Nephron (organoid): ENCODE measurements around the gene PPP1R13B.

ENCODE experiments used
- H3K27ac Mint-ChIP-seq, 3 experiments: 2 replicates each; pipeline ENCODE4 v1.8.0; 2020; ENCODE audit warnings: mixed read lengths in 3 of 3, mild to moderate bottlenecking in 2 of 3, moderate library complexity in 1 of 3
- H3K27me3 Mint-ChIP-seq: 2 replicates; pipeline ENCODE4 v1.8.0; 2021; ENCODE audit warnings: low read depth, mild to moderate bottlenecking, moderate library complexity, mixed read lengths
- H3K36me3 Mint-ChIP-seq: 2 replicates; pipeline ENCODE4 v1.8.0; 2020; ENCODE audit warnings: low read depth, mixed read lengths
- H3K4me1 Mint-ChIP-seq: 2 replicates; pipeline ENCODE4 v1.8.0; 2020; ENCODE audit warnings: mixed read lengths
- H3K4me3 Mint-ChIP-seq, 3 experiments: 2 replicates each; pipeline ENCODE4 v1.8.0; 2020; ENCODE audit warnings: mild to moderate bottlenecking in 3 of 3, mixed read lengths in 3 of 3, moderate library complexity in 2 of 3
- H3K9me3 Mint-ChIP-seq: 2 replicates; pipeline ENCODE4 v1.8.0; 2020; ENCODE audit warnings: mixed read lengths
- TF ChIP-seq, protein P1 (sequence below), 3 experiments: fragments of 200-600 bp; sonication (generic); IDR thresholded peaks; one replicate each; pipeline ENCODE4 v1.5.0; 2021; ENCODE audit warnings: antibody characterized with exemption in 3 of 3; ENCODE audit not compliant: unreplicated experiment in 3 of 3

PPP1R13B gene

GRCh38 chr14:103857256-103857655 is 9.9 kb upstream of the PPP1R13B start:
- TF ChIP-seq, protein P1, sequence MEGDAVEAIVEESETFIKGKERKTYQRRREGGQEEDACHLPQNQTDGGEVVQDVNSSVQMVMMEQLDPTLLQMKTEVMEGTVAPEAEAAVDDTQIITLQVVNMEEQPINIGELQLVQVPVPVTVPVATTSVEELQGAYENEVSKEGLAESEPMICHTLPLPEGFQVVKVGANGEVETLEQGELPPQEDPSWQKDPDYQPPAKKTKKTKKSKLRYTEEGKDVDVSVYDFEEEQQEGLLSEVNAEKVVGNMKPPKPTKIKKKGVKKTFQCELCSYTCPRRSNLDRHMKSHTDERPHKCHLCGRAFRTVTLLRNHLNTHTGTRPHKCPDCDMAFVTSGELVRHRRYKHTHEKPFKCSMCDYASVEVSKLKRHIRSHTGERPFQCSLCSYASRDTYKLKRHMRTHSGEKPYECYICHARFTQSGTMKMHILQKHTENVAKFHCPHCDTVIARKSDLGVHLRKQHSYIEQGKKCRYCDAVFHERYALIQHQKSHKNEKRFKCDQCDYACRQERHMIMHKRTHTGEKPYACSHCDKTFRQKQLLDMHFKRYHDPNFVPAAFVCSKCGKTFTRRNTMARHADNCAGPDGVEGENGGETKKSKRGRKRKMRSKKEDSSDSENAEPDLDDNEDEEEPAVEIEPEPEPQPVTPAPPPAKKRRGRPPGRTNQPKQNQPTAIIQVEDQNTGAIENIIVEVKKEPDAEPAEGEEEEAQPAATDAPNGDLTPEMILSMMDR (IDR thresholded peaks at IDR 0.05; ENCODE audit: unreplicated experiment in 3 of 3), result no peak
- H3K27me3 Mint-ChIP-seq, result peaks cover 8% of the 10 kb centered on the region
- H3K36me3 Mint-ChIP-seq, result no peaks in the 10 kb centered on the region
- no peaks in the 10 kb centered on the region for H3K9me3 Mint-ChIP-seq
- peak overlapping the region in 1 of 3 experiments; percentile 14 for H3K4me3 Mint-ChIP-seq
- peak overlapping the region in 1 of 3 experiments; percentile 75 for H3K27ac Mint-ChIP-seq
- peaks cover 43% of the 10 kb centered on the region for H3K4me1 Mint-ChIP-seq

GRCh38 chr14:103856607-103857006 is 9.2 kb upstream of the PPP1R13B start:
- Mint-ChIP-seq H3K4me1 (peaks cover 43% of the 10 kb centered on the region), H3K27me3 (peaks cover 8% of the 10 kb centered on the region), H3K9me3 (no peaks in the 10 kb centered on the region), H3K4me3 (peak overlapping the region in 1 of 3 experiments; percentile 14), H3K36me3 (no peaks in the 10 kb centered on the region), H3K27ac (peak overlapping the region; percentile 60 to 79 (median 75))
- TF ChIP-seq, protein P1 (IDR thresholded peaks at IDR 0.05; ENCODE audit: unreplicated experiment in 3 of 3), result no peak

- peaks cover 43% of the 10 kb centered on the region for H3K4me1 Mint-ChIP-seq
- H3K27me3 Mint-ChIP-seq, result peaks cover 8% of the 10 kb centered on the region
- no peaks in the 10 kb centered on the region for H3K36me3 Mint-ChIP-seq
- H3K9me3 Mint-ChIP-seq, result no peaks in the 10 kb centered on the region
- H3K4me3 Mint-ChIP-seq, result peak overlapping the region in 1 of 3 experiments; percentile 14
- peak overlapping the region; percentile 60 to 98 (median 79) for H3K27ac Mint-ChIP-seq
- TF ChIP-seq, protein P1 (IDR thresholded peaks at IDR 0.05; ENCODE audit: unreplicated experiment in 3 of 3), result no peak
Measured at GRCh38 chr14:103856105-103856504, 8.7 kb upstream of the PPP1R13B start.

DNA sequence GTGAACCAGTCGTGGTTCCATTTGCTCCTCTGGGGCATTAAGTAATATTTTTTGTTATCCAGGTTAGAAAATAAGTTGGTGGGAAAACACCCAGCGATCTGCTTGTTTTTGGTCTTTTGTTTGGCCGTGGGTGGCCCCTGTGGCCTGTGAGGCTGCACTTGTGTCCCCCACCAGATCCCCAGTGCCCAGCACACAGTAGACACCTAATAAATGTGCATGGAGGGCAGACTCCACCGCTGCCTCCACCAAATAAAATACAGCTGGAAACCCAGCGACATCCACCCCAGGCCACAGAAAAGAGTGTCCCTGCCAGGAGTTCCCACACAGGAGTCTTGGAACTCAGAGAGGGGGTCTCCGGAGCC is 8.3 kb upstream of the PPP1R13B start:
- Mint-ChIP-seq H3K9me3 (no peaks in the 10 kb centered on the region), H3K4me1 (peaks cover 43% of the 10 kb centered on the region), H3K27ac (peak overlapping the region; percentile 60 to 98 (median 73)), H3K4me3 (peak overlapping the region; percentile 8 to 59 (median 10)), H3K36me3 (no peaks in the 10 kb centered on the region), H3K27me3 (peaks cover 8% of the 10 kb centered on the region)
- TF ChIP-seq, protein P1 (IDR thresholded peaks at IDR 0.05; ENCODE audit: unreplicated experiment in 3 of 3), result no peak

DNA sequence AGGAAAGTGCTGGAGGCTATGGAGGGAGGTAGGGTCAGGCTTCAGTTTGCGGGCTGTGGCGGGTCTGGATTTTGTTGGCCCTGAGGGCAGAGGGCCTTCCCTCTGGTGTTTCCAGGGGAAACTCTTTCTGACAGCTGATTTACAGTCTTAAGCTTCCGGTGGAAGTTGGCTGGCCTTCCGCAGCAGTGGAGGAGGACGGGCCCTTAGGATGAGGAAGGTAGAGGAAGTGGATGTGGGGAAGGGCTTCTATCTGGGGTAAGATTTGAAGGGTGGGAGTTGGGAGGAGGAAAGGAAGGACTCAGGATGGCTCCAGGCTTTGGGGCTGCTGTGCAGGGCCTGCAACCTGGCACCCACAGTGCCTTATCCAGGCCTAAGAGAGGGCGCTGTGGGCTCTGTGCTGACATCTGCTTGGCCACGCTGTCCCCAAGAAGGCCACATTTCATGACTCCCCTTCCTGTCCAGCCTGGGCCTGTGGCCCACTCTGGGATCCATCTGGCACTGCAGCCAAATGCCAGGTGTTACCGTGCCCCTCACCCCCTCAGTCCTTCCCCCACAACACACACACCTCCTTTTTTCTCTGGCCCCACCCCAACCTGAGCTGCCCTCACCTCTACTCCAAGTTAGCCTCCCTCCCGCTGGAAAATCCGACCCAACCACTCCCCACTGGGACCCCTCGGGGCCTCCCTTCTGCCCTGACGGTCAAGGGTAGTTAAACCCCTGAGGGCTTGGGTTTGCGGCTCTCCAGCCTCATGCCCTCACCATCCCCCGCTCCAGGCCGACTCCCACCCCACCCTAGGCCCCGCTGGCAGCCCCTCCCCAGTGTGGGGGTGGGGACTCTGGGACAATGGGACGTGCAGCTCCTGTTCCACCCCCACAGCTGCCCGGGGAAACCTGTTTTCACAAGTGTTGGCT is 7.7 kb upstream of the PPP1R13B start:
- H3K4me3 Mint-ChIP-seq, result peak overlapping the region; percentile 10 to 59 (median 49)
- peaks cover 43% of the 10 kb centered on the region for H3K4me1 Mint-ChIP-seq
- TF ChIP-seq, protein P1 (IDR thresholded peaks at IDR 0.05; ENCODE audit: unreplicated experiment in 3 of 3), result no peak
- peaks cover 8% of the 10 kb centered on the region for H3K27me3 Mint-ChIP-seq
- H3K36me3 Mint-ChIP-seq, result no peaks in the 10 kb centered on the region
- H3K27ac Mint-ChIP-seq, result peak overlapping the region; percentile 60 to 98 (median 73)
- H3K9me3 Mint-ChIP-seq, result no peaks in the 10 kb centered on the region
